GM12878 (cell line): ENCODE measurements around the gene BNIPL. TPM values are rescaled to one million over a fixed set of nuclear protein-coding genes. Genes with fewer than 3 reads are reported as not detected.

Experiments used
- ATAC-seq: fragments of 200-7000 bp; cut with Tn5 transposase; 3 replicates; pipeline ENCODE4 v1.9.1; 2020; ENCODE audit warnings: mild to moderate bottlenecking, moderate library complexity
- BruUV-seq: library from RNA; stranded (reverse); fragments of 400-500 nt; replicated peaks from 2 replicates; lab custom pipeline; 2021; lab: Mats Ljungman, UMichigan
- CTCF ChIA-PET: fragments of 300-600 bp; sonication (Branson Sonifier 250); formaldehyde crosslinking; extraction: SDS; loops from one replicate; lab custom pipeline; 2021; ENCODE audit warnings: inconsistent platforms; lab: Yijun Ruan, JAX
- POLR2A ChIA-PET: fragments of 350-600 bp; formaldehyde crosslinking; extraction: SDS; loops from one replicate; lab custom pipeline; 2021; ENCODE audit warnings: inconsistent platforms; lab: Charles Lee
- RAD21 ChIA-PET: fragments of 300-600 bp; sonication (Branson Sonifier 250); formaldehyde crosslinking; loops from one replicate; lab custom pipeline; 2023; ENCODE audit warnings: antibody characterized with exemption; ENCODE audit not compliant: unreplicated experiment; lab: Charles Lee
- SMC1A ChIA-PET: fragments of 300-600 bp; sonication (Branson Sonifier 250); formaldehyde crosslinking; loops from one replicate; lab custom pipeline; 2023; ENCODE audit not compliant: unreplicated experiment, uncharacterized antibody; lab: Charles Lee
- DNase-seq: peaks from one replicate; pipeline ENCODE4 v3.0.0-alpha.2; 2011; ENCODE audit warnings: low read depth, low spot score
- FAIRE-seq: peaks from 3 replicates; lab custom pipeline; 2011; peaks lifted over from hg19 to GRCh38; lab: Jason Lieb, UNC
- H2AFZ ChIP-seq: 2 replicates; pipeline ENCODE4 v1.6.0; 2011; ENCODE audit warnings: low read depth, low read length, control low read depth; ENCODE audit not compliant: control insufficient read depth
- H3K27ac ChIP-seq: 2 replicates; pipeline ENCODE4 v1.5.1; 2011; ENCODE audit warnings: control low read depth; ENCODE audit not compliant: control insufficient read depth, insufficient read depth
- H3K27me3 ChIP-seq, 2 experiments: replicated peaks in 1 of 2; 2 replicates each; pipeline versions ENCODE4 v1.6.0 to v1.6.1; 2011; ENCODE audit warnings: low read length in 1 of 2; ENCODE audit not compliant: control insufficient read depth in 2 of 2, insufficient read depth in 2 of 2
- H3K36me3 ChIP-seq, 2 experiments: 2 replicates each; pipeline ENCODE4 v1.5.1; 2011; ENCODE audit warnings: low read length in 1 of 2; ENCODE audit not compliant: control insufficient read depth in 2 of 2, insufficient read depth in 2 of 2
- H3K4me1 ChIP-seq: 2 replicates; pipeline ENCODE4 v1.6.1; 2011; ENCODE audit warnings: mild to moderate bottlenecking, low read length, moderate library complexity, mixed read lengths; ENCODE audit not compliant: control insufficient read depth, insufficient read depth
- H3K4me2 ChIP-seq: 2 replicates; pipeline ENCODE4 v1.6.0; 2011; ENCODE audit warnings: control low read depth; ENCODE audit not compliant: control insufficient read depth, insufficient read depth
- H3K4me3 ChIP-seq: fragments of 200-600 bp; sonication (generic); 2 replicates; pipeline ENCODE4 v1.5.1; 2016
- H3K79me2 ChIP-seq: 2 replicates; pipeline ENCODE4 v1.6.0; 2011; ENCODE audit warnings: low read length; ENCODE audit not compliant: control insufficient read depth, insufficient read depth
- H3K9ac ChIP-seq: 2 replicates; pipeline ENCODE4 v1.8.0; 2011; ENCODE audit warnings: low read length, control low read depth, mixed read lengths; ENCODE audit not compliant: control insufficient read depth, insufficient read depth
- H3K9me3 ChIP-seq: replicated peaks from 3 replicates; pipeline ENCODE4 v1.5.1; 2011; ENCODE audit warnings: mild to moderate bottlenecking, low read length; ENCODE audit not compliant: control insufficient read depth, insufficient read depth
- H4K20me1 ChIP-seq: 2 replicates; pipeline ENCODE4 v1.6.0; 2011; ENCODE audit not compliant: control insufficient read depth, insufficient read depth
- BCLAF1 ChIP-seq: fragments of 450-650 bp; IDR thresholded peaks from 2 replicates; pipeline ENCODE4 v1.6.1; 2017; ENCODE audit warnings: antibody characterized with exemption, mild to moderate bottlenecking, moderate library complexity
- CHD2 ChIP-seq: IDR thresholded peaks from 2 replicates; pipeline ENCODE4 v1.6.1; 2011; ENCODE audit warnings: low read depth, low read length, improper control_type of control experiment, borderline replicate concordance
- CREB1 ChIP-seq: IDR thresholded peaks from 2 replicates; pipeline ENCODE4 v1.6.1; 2012; ENCODE audit warnings: low read depth, mild to moderate bottlenecking, inconsistent platforms
- ETV6 ChIP-seq, 2 experiments: fragments of 450-650 bp in 1 of 2; IDR thresholded peaks in 1 of 2; conservative IDR thresholded peaks in 1 of 2; 2 replicates each; pipeline ENCODE4 v1.6.1; 2014; ENCODE audit warnings: antibody characterized with exemption in 1 of 2, borderline replicate concordance in 1 of 2, low read depth in 1 of 2, mild to moderate bottlenecking in 1 of 2, moderate library complexity in 1 of 2
- FOS ChIP-seq: IDR thresholded peaks from 3 replicates; pipeline ENCODE4 v1.6.1; 2011; ENCODE audit warnings: borderline replicate concordance; ENCODE audit not compliant: insufficient read length; ENCODE audit errors: extremely low read depth
- NR2F1 ChIP-seq: fragments of 450-650 bp; conservative IDR thresholded peaks from 2 replicates; pipeline ENCODE4 v1.6.1; 2017; ENCODE audit warnings: mild to moderate bottlenecking
- POU2F2 ChIP-seq: IDR thresholded peaks from 3 replicates; pipeline ENCODE4 v1.6.1; 2011; ENCODE audit warnings: low read depth, mild to moderate bottlenecking, low read length, borderline replicate concordance
- PRDM15 ChIP-seq: fragments of 450-650 bp; formaldehyde crosslinking; IDR thresholded peaks from 2 replicates; pipeline ENCODE4 v1.4.0; 2020; ENCODE audit warnings: mild to moderate bottlenecking, moderate library complexity
- RBBP5 ChIP-seq: fragments of 200-600 bp; sonication (generic); conservative IDR thresholded peaks from 2 replicates; pipeline ENCODE4 v1.6.1; 2016
- SIX5 ChIP-seq: IDR thresholded peaks from 2 replicates; pipeline ENCODE4 v1.6.1; 2011; ENCODE audit warnings: mild to moderate bottlenecking, low read depth, low read length, moderate library complexity; ENCODE audit not compliant: severe bottlenecking
- SREBF2 ChIP-seq: IDR thresholded peaks from 2 replicates; pipeline ENCODE4 v1.6.1; 2012; ENCODE audit warnings: mild to moderate bottlenecking, low read length
- TAF1 ChIP-seq: IDR thresholded peaks from 2 replicates; pipeline ENCODE4 v1.6.1; 2011; ENCODE audit warnings: mild to moderate bottlenecking, low read depth, low read length, borderline replicate concordance
- USF1 ChIP-seq: IDR thresholded peaks from 2 replicates; pipeline ENCODE4 v1.6.1; 2011; ENCODE audit warnings: borderline replicate concordance, low read depth, mild to moderate bottlenecking, moderate library complexity, mixed read lengths, low read length; ENCODE audit not compliant: insufficient read depth; ENCODE audit errors: extremely low read length
- WGBS: methylation state at CpG from one replicate; pipeline ENCODE4 v1.1.6; 2016; ENCODE audit warnings: low lambda C conversion rate; ENCODE audit not compliant: insufficient replicate concordance, insufficient coverage; ENCODE audit errors: missing lambda C conversion rate; 5-methylcytosine and 5-hydroxymethylcytosine counted together
- in situ Hi-C: fragments of 300-500 bp; cut with MboI; formaldehyde crosslinking; loops from 9 replicates; pipeline ENCODE4 v1.14.3; 2018; ENCODE audit warnings: mixed read lengths
- intact Hi-C: fragments of 100-400 bp; cut with micrococcal nuclease; formaldehyde crosslinking; loops from one replicate; pipeline ENCODE4 v1.14.2; 2022; ENCODE audit not compliant: unreplicated experiment
- polyA plus RNA-seq, 11 experiments: library from polyadenylated mRNA; depleted of rRNA in 4 of 11; unstranded in 6 of 11; stranded (reverse) in 5 of 11; fragments of >200 nt; fragmentation: Nextera tagmentation in 4 of 11; fragmentation: Illumina TruSeq in 1 of 11; extraction: Ambion mirVana in 4 of 11; extraction: Trizol in 1 of 11; gene quantifications; 1 replicate in 1 of 11; 2 replicates in 10 of 11; pipeline versions ENCODE4 v1.2.1 to v1.2.3, GENCODE V29; 2011 to 2016; ENCODE audit warnings: inconsistent platforms in 2 of 11, missing spikeins in 2 of 11, low read depth in 1 of 11
- total RNA-seq, 4 experiments: library from RNA; depleted of rRNA in 3 of 4; stranded (reverse); fragments of >200 nt in 3 of 4; fragmentation: Illumina TruSeq in 1 of 4; extraction: Trizol in 1 of 4; gene quantifications; 2 replicates each; pipeline versions ENCODE4 v1.2.1 to v1.2.3, GENCODE V29; 2013 to 2021

BNIPL gene
- total and polyA plus RNA-seq, 10 of the 15 experiments (the other 5 are each of a cell fraction or from before 2014, with no cell fraction given): 0.05 to 1.1 (median 0.17) TPM

GRCh38 chr1:151035167-151035566, 1.2 kb upstream of the BNIPL start (continued):
- no peak for TF ChIP-seq PRDM15 (CRISPR knock-in tag)
- TF ChIP-seq TAF1: no peak
- no peak for TF ChIP-seq SIX5
- TF ChIP-seq FOS: no peak
- TF ChIP-seq SREBF2: no peak
- TF ChIP-seq USF1: no peak
- no peak for TF ChIP-seq ETV6 (conservative IDR thresholded peaks at IDR 0.05 in 1 of 2, IDR thresholded peaks at IDR 0.05 in 1 of 2; ENCODE audit: borderline replicate concordance in 1 of 2, low read depth in 1 of 2)

GRCh38 chr1:151037032-151037431, 646 bp downstream of the BNIPL start:
- H3K79me2 ChIP-seq: no peaks in the 10 kb centered on the region
- H3K36me3 ChIP-seq: peaks cover 2% of the 10 kb centered on the region in 2 experiments; a peak in 2 of 4 replicates
- WGBS: 86% methylated on average over 6 of the region's 6 CpGs
- no peak overlapping the region for H3K4me2 ChIP-seq
- ChIA-PET POLR2A (no interaction called here), RAD21 (no interaction called here), CTCF (interaction anchor here (1.5 to 2.2 kb wide), 2 partner anchors 12 to 120 kb away, joined by 4 to 11 read pairs; partner anchors contain the start of gene TNFAIP8L2), SMC1A (no interaction called here)
- H3K27ac ChIP-seq: no peak overlapping the region
- DNase-seq (no peak), FAIRE-seq (no peak), ATAC-seq (no peak)
- no peak overlapping the region for H2AFZ ChIP-seq
- intact Hi-C loops: no loop called here
- BruUV-seq: no TSS peak
- no peaks in the 10 kb centered on the region for H3K27me3 ChIP-seq
- H3K4me1 ChIP-seq: no peaks in the 10 kb centered on the region
- H3K9me3 ChIP-seq: no peaks in the 10 kb centered on the region
- H3K4me3 ChIP-seq: no peak overlapping the region
- in situ Hi-C loops: no loop called here
- H4K20me1 ChIP-seq: no peaks in the 10 kb centered on the region
- no peak overlapping the region for H3K9ac ChIP-seq
- TF ChIP-seq POU2F2 (no peak), RBBP5 (no peak), CREB1 (no peak), CHD2 (no peak), NR2F1 (no peak), BCLAF1 (no peak)
